ENCODE results near the gene GRAP2. TPM values are rescaled to one million over a fixed set of nuclear protein-coding genes. Genes with fewer than 3 reads are reported as not detected.

Gene GRAP2
- total RNA-seq, 1 donor from 2014 or later, result not detected

GRCh38 chr22:39917197-39917643 lies 16.3 kb downstream of the GRAP2 start:
- TF ChIP-seq CTCF (IDR thresholded peaks at IDR 0.05), result no peak
- Mint-ChIP-seq H3K36me3 (ENCODE audit: unreplicated experiment) (no peaks in the 10 kb centered on the region), H3K27ac (ENCODE audit: unreplicated experiment) (no peak overlapping the region), H3K4me1 (ENCODE audit: unreplicated experiment) (no peaks in the 10 kb centered on the region), H3K4me3 (ENCODE audit: unreplicated experiment) (no peak overlapping the region), H3K9me3 (ENCODE audit: unreplicated experiment) (no peaks in the 10 kb centered on the region), H3K27me3 (ENCODE audit: unreplicated experiment) (peaks cover 71% of the 10 kb centered on the region)
- no peak for DNase-seq (ENCODE audit: extremely low spot score, unreplicated experiment)

DNA sequence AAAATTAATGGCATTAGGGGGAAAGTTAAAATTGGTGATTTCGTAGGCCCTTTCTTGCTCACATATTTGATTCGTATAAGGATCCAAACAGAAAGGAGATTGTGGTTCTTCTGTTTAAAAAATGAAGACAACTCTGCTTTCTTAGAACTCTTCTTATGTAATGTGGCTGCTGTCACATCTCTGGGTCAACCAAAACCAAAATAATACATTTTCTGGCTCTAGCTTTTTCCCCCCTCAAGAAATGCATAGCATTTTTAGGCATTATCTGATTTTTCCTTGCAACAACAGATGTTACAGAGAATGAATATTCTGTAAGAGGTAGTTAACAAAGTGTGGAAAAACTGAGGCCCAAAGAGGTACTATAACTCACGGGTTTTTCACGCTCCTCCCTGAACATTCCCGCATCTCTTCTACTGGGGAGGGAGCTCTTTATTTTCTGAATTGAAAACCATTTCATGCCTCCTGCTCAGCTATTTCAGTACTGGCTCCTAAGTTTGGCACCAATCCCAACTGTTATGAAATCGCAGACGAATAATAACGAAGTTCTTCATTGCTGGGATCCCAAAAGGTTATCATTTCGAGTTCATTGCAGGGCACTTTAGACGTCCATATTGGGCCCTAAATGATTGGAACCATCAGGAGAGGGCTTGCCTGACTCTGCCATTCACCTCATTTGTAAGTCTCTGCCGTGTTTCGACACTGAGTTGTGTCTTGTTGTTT lies 17.1 kb downstream of the GRAP2 start:
- H3K27me3 Mint-ChIP-seq (ENCODE audit: unreplicated experiment), result peaks cover 69% of the 10 kb centered on the region
- no peak for TF ChIP-seq CTCF (IDR thresholded peaks at IDR 0.05)
- no peak overlapping the region for H3K27ac Mint-ChIP-seq (ENCODE audit: unreplicated experiment)
- no peaks in the 10 kb centered on the region for H3K9me3 Mint-ChIP-seq (ENCODE audit: unreplicated experiment)
- H3K4me1 Mint-ChIP-seq (ENCODE audit: unreplicated experiment), result no peaks in the 10 kb centered on the region
- H3K36me3 Mint-ChIP-seq (ENCODE audit: unreplicated experiment), result no peaks in the 10 kb centered on the region
- no peak for DNase-seq (ENCODE audit: extremely low spot score, unreplicated experiment)
- H3K4me3 Mint-ChIP-seq (ENCODE audit: unreplicated experiment), result no peak overlapping the region

DNA sequence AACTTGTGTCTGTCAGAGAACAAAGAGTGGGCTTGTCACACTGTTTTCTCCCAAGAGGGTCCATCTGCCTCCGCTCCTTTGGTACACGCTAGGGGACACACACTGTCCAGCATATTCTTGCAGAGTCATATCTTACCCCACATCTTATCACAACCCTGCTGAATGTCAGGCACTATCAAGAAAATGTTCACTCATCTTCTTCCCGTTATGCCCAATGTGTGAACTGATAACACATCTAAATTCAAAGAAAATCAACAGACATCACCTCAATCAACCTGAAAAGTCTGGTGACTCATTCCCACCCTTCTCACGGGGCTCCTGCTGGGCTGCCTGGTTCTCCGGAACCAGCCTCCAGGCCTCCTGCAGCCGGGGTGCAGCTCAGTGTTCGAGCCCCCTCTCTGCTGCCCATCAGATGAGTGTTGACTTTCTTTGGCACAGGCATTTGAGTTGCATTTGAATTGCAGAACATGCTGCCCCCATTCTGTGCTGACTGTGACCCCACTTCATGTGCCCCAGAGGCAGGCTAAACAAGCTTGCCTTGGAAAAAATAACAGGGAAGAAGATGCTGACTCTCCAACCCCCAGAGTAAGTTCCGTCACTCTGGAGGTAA lies 19.4 kb downstream of the GRAP2 start:
- Mint-ChIP-seq H3K27ac (ENCODE audit: unreplicated experiment) (no peak overlapping the region), H3K36me3 (ENCODE audit: unreplicated experiment) (no peaks in the 10 kb centered on the region), H3K9me3 (ENCODE audit: unreplicated experiment) (no peaks in the 10 kb centered on the region), H3K4me1 (ENCODE audit: unreplicated experiment) (no peaks in the 10 kb centered on the region), H3K4me3 (ENCODE audit: unreplicated experiment) (no peak overlapping the region), H3K27me3 (ENCODE audit: unreplicated experiment) (peaks cover 69% of the 10 kb centered on the region)
- no peak for DNase-seq (ENCODE audit: extremely low spot score, unreplicated experiment)
- TF ChIP-seq CTCF (IDR thresholded peaks at IDR 0.05), result no peak

GRCh38 chr22:39923696-39924095 lies 22.8 kb downstream of the GRAP2 start:
- peaks cover 57% of the 10 kb centered on the region for H3K27me3 Mint-ChIP-seq (ENCODE audit: unreplicated experiment)
- TF ChIP-seq CTCF (IDR thresholded peaks at IDR 0.05), result no peak
- no peak for DNase-seq (ENCODE audit: extremely low spot score, unreplicated experiment)
- no peaks in the 10 kb centered on the region for H3K36me3 Mint-ChIP-seq (ENCODE audit: unreplicated experiment)
- H3K4me3 Mint-ChIP-seq (ENCODE audit: unreplicated experiment), result no peak overlapping the region
- H3K27ac Mint-ChIP-seq (ENCODE audit: unreplicated experiment), result no peak overlapping the region
- no peaks in the 10 kb centered on the region for H3K4me1 Mint-ChIP-seq (ENCODE audit: unreplicated experiment)
- no peaks in the 10 kb centered on the region for H3K9me3 Mint-ChIP-seq (ENCODE audit: unreplicated experiment)

- Mint-ChIP-seq H3K27me3 (ENCODE audit: unreplicated experiment) (peaks cover 57% of the 10 kb centered on the region), H3K4me1 (ENCODE audit: unreplicated experiment) (no peaks in the 10 kb centered on the region), H3K27ac (ENCODE audit: unreplicated experiment) (no peak overlapping the region), H3K36me3 (ENCODE audit: unreplicated experiment) (no peaks in the 10 kb centered on the region), H3K4me3 (ENCODE audit: unreplicated experiment) (no peak overlapping the region), H3K9me3 (ENCODE audit: unreplicated experiment) (no peaks in the 10 kb centered on the region)
- DNase-seq (ENCODE audit: extremely low spot score, unreplicated experiment), result no peak
- no peak for TF ChIP-seq CTCF (IDR thresholded peaks at IDR 0.05)
Observed at GRCh38 chr22:39924286-39924685, 23.4 kb downstream of the GRAP2 start.
